Measurements from ENCODE around the gene AP3M1.

Gene AP3M1

GRCh38 chr10:74110120-74110519 lies 40.5 kb downstream of the AP3M1 start:
- no peak for DNase-seq

- no peak for DNase-seq
These were observed 41.2 kb downstream of the AP3M1 start for GRCh38 chr10:74109452-74109851.

GRCh38 chr10:74107391-74107790 lies 43.2 kb downstream of the AP3M1 start:
- no peak for DNase-seq

GRCh38 chr10:74104996-74105395 lies 45.6 kb downstream of the AP3M1 start:
- no peak for DNase-seq

GRCh38 chr10:74104480-74104879 lies 46.1 kb downstream of the AP3M1 start:
- no peak for DNase-seq

- no peak for DNase-seq
These were observed 46.9 kb downstream of the AP3M1 start for GRCh38 chr10:74103560-74104258.

- DNase-seq: no peak
These were observed 50.8 kb downstream of the AP3M1 start for GRCh38 chr10:74099836-74100235.

- no peak for DNase-seq
These were observed 51.2 kb downstream of the AP3M1 start for GRCh38 chr10:74099420-74099819.

- DNase-seq: no peak
These were observed 52.9 kb downstream of the AP3M1 start for GRCh38 chr10:74097776-74098175.

GRCh38 chr10:74096777-74097176 lies 53.9 kb downstream of the AP3M1 start:
- DNase-seq: no peak

GRCh38 chr10:74094231-74094630 lies 56.4 kb downstream of the AP3M1 start:
- DNase-seq: no peak

GRCh38 chr10:74093530-74094164 lies 57.0 kb downstream of the AP3M1 start:
- no peak for DNase-seq

GRCh38 chr10:74092372-74092771 lies 58.3 kb downstream of the AP3M1 start:
- no peak for DNase-seq

- DNase-seq: no peak
These were observed 61.9 kb downstream of the AP3M1 start for GRCh38 chr10:74088722-74089121.

GRCh38 chr10:74086317-74086716 lies 64.3 kb downstream of the AP3M1 start:
- DNase-seq: no peak

GRCh38 chr10:74084955-74085354 lies 65.7 kb downstream of the AP3M1 start:
- no peak for DNase-seq

GRCh38 chr10:74083304-74083703 lies 67.3 kb downstream of the AP3M1 start:
- DNase-seq: no peak

GRCh38 chr10:74081941-74082718 lies 68.5 kb downstream of the AP3M1 start:
- DNase-seq: no peak

GRCh38 chr10:74081192-74081803 lies 69.3 kb downstream of the AP3M1 start:
- peak; percentile 27 for DNase-seq

GRCh38 chr10:74079936-74080590 lies 70.6 kb downstream of the AP3M1 start:
- DNase-seq: no peak

GRCh38 chr10:74079028-74079935 lies 71.3 kb downstream of the AP3M1 start:
- DNase-seq: no peak

GRCh38 chr10:74078037-74078436 lies 72.6 kb downstream of the AP3M1 start:
- no peak for DNase-seq
